MM.1S (cell line): Measurements from ENCODE around the gene CXCL12.

ENCODE experiments used
- DNase-seq: peaks from one replicate; pipeline ENCODE4 v3.0.0-alpha.2; 2015
- H2AFZ ChIP-seq: fragments of 300-600 bp; sonication (generic); 2 replicates; pipeline ENCODE4 v1.6.0; 2016; ENCODE audit warnings: antibody characterized with exemption, low read length
- H3F3A ChIP-seq: fragments of 300-600 bp; sonication (generic); 2 replicates; pipeline ENCODE4 v1.6.1; 2016; ENCODE audit warnings: mild to moderate bottlenecking, antibody characterized with exemption, low read length, moderate library complexity, mixed read lengths; ENCODE audit not compliant: insufficient read depth
- H3K27ac ChIP-seq: fragments of 300-600 bp; sonication (generic); 2 replicates; pipeline ENCODE4 v1.5.1; 2016; ENCODE audit warnings: mild to moderate bottlenecking, low read length
- H3K27me3 ChIP-seq: fragments of 300-600 bp; sonication (generic); replicated peaks from 2 replicates; pipeline ENCODE4 v1.6.0; 2016; ENCODE audit warnings: low read length; ENCODE audit not compliant: insufficient read depth
- H3K36me3 ChIP-seq: fragments of 300-600 bp; sonication (generic); replicated peaks from 2 replicates; pipeline ENCODE4 v1.6.1; 2016; ENCODE audit warnings: mild to moderate bottlenecking, low read length, mixed read lengths; ENCODE audit not compliant: insufficient read depth
- H3K4me1 ChIP-seq: fragments of 300-600 bp; sonication (generic); 2 replicates; pipeline ENCODE4 v1.6.1; 2016; ENCODE audit warnings: low read length, mixed read lengths
- H3K4me2 ChIP-seq: fragments of 300-600 bp; sonication (generic); 2 replicates; pipeline ENCODE4 v1.6.0; 2016; ENCODE audit warnings: low read depth, low read length
- H3K4me3 ChIP-seq: fragments of 300-600 bp; sonication (generic); 2 replicates; pipeline ENCODE4 v1.5.1; 2016; ENCODE audit warnings: low read length, mixed read lengths
- H3K79me2 ChIP-seq: fragments of 300-600 bp; sonication (generic); 2 replicates; pipeline ENCODE4 v1.6.1; 2016; ENCODE audit warnings: mixed run types, low read length, mixed read lengths
- H3K9ac ChIP-seq: fragments of 300-600 bp; sonication (generic); 2 replicates; pipeline ENCODE4 v1.6.1; 2016; ENCODE audit warnings: low read length, mixed read lengths
- H3K9me2 ChIP-seq: fragments of 300-600 bp; sonication (generic); replicated peaks from 2 replicates; pipeline ENCODE4 v1.6.1; 2016; ENCODE audit warnings: mild to moderate bottlenecking, low read length, mixed read lengths; ENCODE audit not compliant: insufficient read depth
- H3K9me3 ChIP-seq: fragments of 300-600 bp; sonication (generic); replicated peaks from 2 replicates; pipeline ENCODE4 v1.6.1; 2016; ENCODE audit warnings: mild to moderate bottlenecking, low read length, mixed read lengths; ENCODE audit not compliant: insufficient read depth
- H4K20me1 ChIP-seq: fragments of 300-600 bp; sonication (generic); 2 replicates; pipeline ENCODE4 v1.6.1; 2016; ENCODE audit warnings: mild to moderate bottlenecking, low read length, moderate library complexity, mixed read lengths; ENCODE audit not compliant: insufficient read depth
- CTCF ChIP-seq: fragments of 300-600 bp; sonication (generic); IDR thresholded peaks from 2 replicates; pipeline ENCODE4 v1.5.1; 2016; ENCODE audit warnings: antibody characterized with exemption, low read length, mixed read lengths
- EZH2 ChIP-seq: fragments of 300-600 bp; sonication (generic); optimal IDR thresholded peaks from 2 replicates; pipeline ENCODE3; 2017; ENCODE audit warnings: low read depth, mild to moderate bottlenecking, antibody characterized with exemption, low read length, mixed read lengths
- EZH2phosphoT487 ChIP-seq: fragments of 300-600 bp; sonication (generic); IDR thresholded peaks from 2 replicates; pipeline ENCODE4 v1.6.1; 2018; ENCODE audit warnings: antibody characterized with exemption, low read length

The CXCL12 gene

GRCh38 chr10:44337081-44337480 lies 47.8 kb downstream of the CXCL12 start:
- DNase-seq = no peak
- no peaks in the 10 kb centered on the region for H3K4me1 ChIP-seq
- H3K9me2 ChIP-seq = no peaks in the 10 kb centered on the region
- H3K79me2 ChIP-seq = no peaks in the 10 kb centered on the region
- no peak overlapping the region for H3K4me3 ChIP-seq
- TF ChIP-seq EZH2phosphoT487 = no peak
- no peak for TF ChIP-seq CTCF
- no peak for TF ChIP-seq EZH2
- H3K9me3 ChIP-seq = no peaks in the 10 kb centered on the region
- H3K27me3 ChIP-seq = no peaks in the 10 kb centered on the region
- H4K20me1 ChIP-seq = no peaks in the 10 kb centered on the region
- H3F3A ChIP-seq = no peaks in the 10 kb centered on the region
- no peaks in the 10 kb centered on the region for H3K36me3 ChIP-seq
- H2AFZ ChIP-seq = no peak overlapping the region
- no peak overlapping the region for H3K4me2 ChIP-seq
- H3K27ac ChIP-seq = no peak overlapping the region
- H3K9ac ChIP-seq = no peak overlapping the region

GRCh38 chr10:44335330-44336021 lies 49.4 kb downstream of the CXCL12 start:
- H3K4me2 ChIP-seq = no peak overlapping the region
- H3K27ac ChIP-seq = no peak overlapping the region
- H3K36me3 ChIP-seq = no peaks in the 10 kb centered on the region
- no peaks in the 10 kb centered on the region for H3F3A ChIP-seq
- no peaks in the 10 kb centered on the region for H3K27me3 ChIP-seq
- DNase-seq = no peak
- no peak overlapping the region for H3K9ac ChIP-seq
- H3K9me2 ChIP-seq = no peaks in the 10 kb centered on the region
- no peak for TF ChIP-seq EZH2
- TF ChIP-seq EZH2phosphoT487 = no peak
- no peak for TF ChIP-seq CTCF
- no peaks in the 10 kb centered on the region for H3K4me1 ChIP-seq
- H3K9me3 ChIP-seq = no peaks in the 10 kb centered on the region
- H4K20me1 ChIP-seq = no peaks in the 10 kb centered on the region
- no peak overlapping the region for H2AFZ ChIP-seq
- H3K79me2 ChIP-seq = no peaks in the 10 kb centered on the region
- H3K4me3 ChIP-seq = no peak overlapping the region

- Histone ChIP-seq H3F3A (no peaks in the 10 kb centered on the region), H3K9me2 (no peaks in the 10 kb centered on the region), H3K4me2 (no peak overlapping the region), H3K27me3 (no peaks in the 10 kb centered on the region), H3K36me3 (no peaks in the 10 kb centered on the region), H3K79me2 (no peaks in the 10 kb centered on the region), H3K27ac (no peak overlapping the region), H3K9me3 (no peaks in the 10 kb centered on the region), H2AFZ (no peak overlapping the region), H4K20me1 (no peaks in the 10 kb centered on the region), H3K4me1 (no peaks in the 10 kb centered on the region), H3K4me3 (no peak overlapping the region), H3K9ac (no peak overlapping the region)
- no peak for DNase-seq
- TF ChIP-seq EZH2phosphoT487 = no peak
- TF ChIP-seq EZH2 = no peak
- TF ChIP-seq CTCF = no peak
Observed at GRCh38 chr10:44334621-44335184, 50.2 kb downstream of the CXCL12 start.
